ENCODE data around the gene GABRE.

Gene GABRE
- total RNA-seq, result 0 to 0.13 reads per million in 2 experiments

GRCh38 chrX:151974336-151975227 lies at the start of gene GABRE:
Gene GABRE (minus strand): TSS chrX:151974676. CDS start chrX:151974625, 51 bp downstream.
- DNase-seq (ENCODE audit: low read depth), result no peak

DNA sequence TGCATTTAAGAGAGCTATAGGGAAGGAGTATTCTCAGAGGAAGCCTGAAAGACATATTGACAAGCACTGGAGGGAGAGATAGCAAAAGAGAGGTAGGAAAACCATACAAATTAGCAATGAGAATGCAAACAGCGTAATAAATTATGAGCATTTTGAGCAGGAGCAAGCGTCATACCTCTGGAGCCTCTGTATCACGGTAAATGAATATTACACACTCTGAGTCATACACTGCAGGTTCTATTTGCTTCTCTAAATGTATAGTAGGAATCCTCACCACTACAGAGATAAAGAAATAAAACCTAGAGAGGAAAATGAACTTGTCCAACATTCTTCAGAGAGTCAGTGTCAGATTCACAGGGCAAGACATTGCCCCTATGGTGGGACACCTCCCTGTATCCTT lies 46.4 kb upstream of the GABRE start:
- DNase-seq (ENCODE audit: low read depth), result no peak

DNA sequence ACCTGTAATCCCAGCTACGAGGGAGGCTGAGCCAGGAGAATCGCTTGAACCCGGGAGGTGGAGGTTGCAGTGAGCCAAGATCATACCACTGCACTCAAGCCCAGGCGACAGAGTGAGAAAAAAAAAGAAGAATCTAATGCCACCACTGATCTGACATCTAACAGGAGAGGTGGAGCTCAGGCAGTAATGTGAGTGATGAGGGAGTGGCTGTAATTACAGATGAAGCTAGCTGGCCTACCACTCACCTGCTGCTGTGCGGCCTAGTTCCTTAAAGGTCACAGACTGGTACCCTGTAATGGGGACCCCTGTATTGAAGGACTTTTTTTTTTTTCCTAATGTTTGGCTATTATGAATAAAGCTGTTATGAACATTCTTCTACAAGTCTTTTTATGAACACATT lies 25.3 kb upstream of the GABRE start:
- no peak for DNase-seq (ENCODE audit: low read depth)

DNA sequence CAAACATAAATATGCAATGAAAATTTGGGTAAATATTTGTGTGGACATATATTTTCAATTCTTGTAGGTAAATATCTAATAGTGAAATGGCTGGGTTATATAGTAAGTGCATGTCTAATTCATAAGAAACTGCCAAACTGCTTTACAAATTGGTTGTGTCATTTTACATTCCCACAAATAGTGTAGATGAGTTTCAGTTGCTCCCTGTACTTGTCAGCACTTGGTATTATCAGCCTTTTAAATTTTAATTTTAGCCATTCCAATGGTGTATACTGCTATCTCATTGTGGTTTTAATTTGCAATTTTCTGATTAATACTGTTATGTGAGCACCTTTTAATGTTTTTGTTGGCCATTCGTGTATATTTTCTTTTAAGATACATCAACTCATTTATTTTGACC lies 23.1 kb upstream of the GABRE start:
- no peak for DNase-seq (ENCODE audit: low read depth)

- DNase-seq (ENCODE audit: low read depth), result no peak
These were observed 21.9 kb upstream of the GABRE start for GRCh38 chrX:151996347-151996746.

DNA sequence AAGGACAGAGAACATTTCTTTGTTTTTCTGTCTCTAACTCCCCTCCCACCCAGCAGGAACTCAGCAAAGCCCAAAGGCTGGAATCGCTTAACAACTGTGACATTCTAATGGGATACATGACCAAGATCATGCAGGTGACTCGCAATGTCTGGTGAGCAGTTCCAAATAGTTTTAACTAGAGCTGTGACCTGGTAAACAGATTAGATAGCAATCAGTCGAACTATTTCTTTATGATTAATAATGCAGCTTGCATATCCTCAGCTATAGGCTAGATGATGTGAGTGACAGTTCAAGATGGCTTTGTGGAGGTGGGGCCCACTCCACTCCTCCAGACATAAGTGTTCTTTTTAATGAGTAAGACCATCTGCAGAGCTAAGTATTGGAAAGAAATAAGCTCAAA lies 20.0 kb upstream of the GABRE start:
- DNase-seq (ENCODE audit: low read depth), result no peak

DNA sequence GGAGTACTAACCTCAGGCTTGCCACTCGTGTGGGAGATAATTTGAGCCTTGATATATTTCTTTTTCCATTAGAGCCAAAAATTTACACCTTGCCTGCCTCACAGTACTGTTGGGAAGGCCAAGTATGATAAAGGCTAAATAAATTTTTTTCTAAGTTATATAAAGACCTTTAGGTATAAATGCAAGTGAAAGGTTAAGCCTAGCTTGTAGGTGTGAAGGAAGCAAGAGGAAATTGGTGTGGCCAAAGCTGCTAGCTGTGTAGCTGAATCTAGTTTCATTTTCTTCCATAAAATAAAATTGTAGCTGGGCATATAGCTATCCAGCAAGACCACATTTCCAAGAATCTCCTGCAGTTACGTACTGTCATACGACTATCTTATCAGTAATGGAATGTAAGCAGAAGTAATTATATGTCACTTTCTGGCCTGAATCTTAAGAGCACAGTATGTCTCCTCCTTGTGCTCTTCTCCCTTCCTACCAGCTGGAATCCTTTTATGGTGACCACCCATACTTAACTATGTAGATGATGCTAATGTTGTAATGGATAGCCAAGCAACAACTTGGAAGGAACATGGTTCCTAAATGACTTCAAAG lies 14.3 kb upstream of the GABRE start:
- DNase-seq (ENCODE audit: low read depth), result no peak

GRCh38 chrX:151987108-151987507 lies 12.6 kb upstream of the GABRE start:
- DNase-seq (ENCODE audit: low read depth), result no peak

GRCh38 chrX:151985955-151986354 lies 11.5 kb upstream of the GABRE start:
- DNase-seq (ENCODE audit: low read depth), result no peak

GRCh38 chrX:151985531-151985930 lies 11.1 kb upstream of the GABRE start:
- no peak for DNase-seq (ENCODE audit: low read depth)

DNA sequence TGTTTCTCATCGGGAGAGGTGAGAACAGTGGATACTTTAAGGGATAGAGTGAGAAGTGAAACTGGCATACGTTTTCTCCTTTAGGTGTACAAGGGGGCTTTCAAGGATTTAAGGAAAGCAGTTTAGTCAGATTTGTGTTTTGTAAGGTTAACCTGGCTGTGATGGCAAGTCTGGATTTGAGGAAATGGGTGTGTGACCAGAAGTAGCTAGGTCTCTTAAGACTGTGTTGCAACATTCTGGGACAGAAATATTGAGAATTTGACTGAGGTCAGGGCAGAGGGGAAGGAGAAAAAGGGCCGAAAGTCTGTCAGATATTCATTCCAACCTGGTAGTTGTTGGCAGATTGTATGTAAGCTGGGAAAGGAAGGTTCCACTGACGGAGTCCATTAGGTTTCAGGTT lies 10.4 kb upstream of the GABRE start:
- DNase-seq (ENCODE audit: low read depth), result no peak

GRCh38 chrX:151984328-151984727 lies 9.9 kb upstream of the GABRE start:
- DNase-seq (ENCODE audit: low read depth), result no peak

- no peak for DNase-seq (ENCODE audit: low read depth)
These were observed 8.7 kb upstream of the GABRE start for GRCh38 chrX:151983186-151983585.

DNA sequence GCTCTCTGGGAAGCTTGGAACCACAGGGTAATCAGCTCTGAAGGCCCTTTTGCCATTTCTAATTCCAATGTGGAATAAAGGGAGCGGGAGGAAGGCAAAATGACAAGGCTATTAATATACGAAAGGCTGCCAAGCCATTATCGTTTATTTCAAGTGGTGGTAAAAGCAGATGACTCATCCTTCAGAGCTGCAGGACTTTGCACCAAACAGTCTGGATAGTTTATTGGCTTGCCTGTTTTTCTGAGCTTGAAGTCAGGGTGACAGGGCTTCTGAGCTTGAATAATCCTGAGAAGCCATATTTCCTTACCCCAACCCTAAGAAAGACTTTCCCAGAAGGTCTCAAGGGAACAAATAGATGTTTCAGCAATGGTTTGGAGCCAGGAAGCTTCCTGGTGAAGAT lies 7.7 kb upstream of the GABRE start:
- no peak for DNase-seq (ENCODE audit: low read depth)

GRCh38 chrX:151981129-151981528 lies 6.7 kb upstream of the GABRE start:
- DNase-seq (ENCODE audit: low read depth), result no peak

GRCh38 chrX:151977923-151978322 lies 3.4 kb upstream of the GABRE start:
- DNase-seq (ENCODE audit: low read depth), result no peak

DNA sequence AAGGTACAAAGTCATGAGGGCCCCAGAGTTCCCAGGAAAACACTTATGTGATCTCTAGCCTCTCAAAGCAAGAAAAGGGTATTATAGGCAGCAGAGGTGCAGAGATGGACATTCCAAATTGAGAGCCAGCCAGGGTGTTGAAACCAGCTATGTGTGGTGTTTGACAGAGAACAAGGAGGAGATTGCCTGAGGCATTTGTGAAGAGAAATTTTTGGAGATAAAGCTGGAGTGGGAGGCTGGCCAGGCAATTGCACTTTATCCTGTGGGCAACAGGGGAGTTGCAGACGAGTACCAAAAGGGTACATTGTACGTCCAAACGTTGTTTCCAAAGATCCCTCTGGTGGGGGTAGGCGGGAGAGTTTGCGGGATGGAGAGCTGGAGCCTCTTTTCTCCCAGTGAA lies 2.5 kb upstream of the GABRE start:
- DNase-seq (ENCODE audit: low read depth), result no peak

DNA sequence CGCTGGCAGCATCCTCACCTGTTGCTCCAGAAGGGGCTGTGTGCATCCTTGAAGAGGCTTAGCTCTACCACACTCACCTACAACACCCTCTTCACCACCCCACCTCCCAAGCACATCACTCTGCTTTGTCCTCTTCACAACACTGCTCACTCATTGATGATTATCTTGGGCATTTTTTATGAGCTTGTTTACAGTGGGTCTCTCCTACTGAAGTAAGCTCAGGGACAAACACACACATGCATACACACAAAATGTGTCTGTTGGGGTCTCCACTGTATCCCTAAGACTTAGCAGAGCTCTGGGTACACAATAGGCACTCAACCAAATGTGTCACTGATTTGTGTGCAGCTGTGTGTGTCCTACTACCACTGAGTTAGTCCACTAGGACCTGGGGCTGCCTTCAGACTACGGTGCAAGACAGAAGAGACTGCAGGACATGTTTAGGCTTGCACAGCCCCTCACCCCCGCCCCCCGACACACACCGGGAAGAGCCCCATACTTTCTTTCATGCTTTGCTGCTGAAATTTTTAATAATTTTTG lies 1.3 kb upstream of the GABRE start:
- no peak for DNase-seq (ENCODE audit: low read depth)

DNA sequence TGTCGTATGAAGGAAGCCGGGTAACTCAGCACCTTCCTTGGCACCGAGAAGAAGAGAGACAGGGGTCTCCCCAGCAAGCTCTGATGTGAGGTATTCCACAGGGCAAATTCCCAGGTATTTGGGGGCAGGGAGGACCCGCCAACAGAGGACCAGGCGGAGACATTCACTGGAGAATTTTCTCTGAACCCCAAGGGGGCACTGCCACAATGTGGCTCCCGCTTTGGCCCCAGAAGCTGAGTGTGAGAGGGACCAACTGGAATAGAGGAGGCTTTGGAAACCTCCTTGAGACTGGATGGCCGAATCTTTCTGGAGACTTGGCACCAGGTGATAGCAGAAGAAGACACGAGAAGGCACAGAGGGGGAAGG lies 735 bp upstream of the GABRE start:
- DNase-seq (ENCODE audit: low read depth), result no peak

GRCh38 chrX:151973851-151974335 lies 583 bp downstream of the GABRE start:
- DNase-seq (ENCODE audit: low read depth), result no peak

GRCh38 chrX:151973060-151973661 lies 1.3 kb downstream of the GABRE start:
- no peak for DNase-seq (ENCODE audit: low read depth)

- no peak for DNase-seq (ENCODE audit: low read depth)
These were observed 3.8 kb downstream of the GABRE start for GRCh38 chrX:151970661-151971060.

- no peak for DNase-seq (ENCODE audit: low read depth)
These were observed 4.4 kb downstream of the GABRE start for GRCh38 chrX:151970027-151970426.
